ENCODE measurements around the gene KCNE3.

Gene KCNE3

GRCh38 chr11:74462631-74463030 lies 4.7 kb downstream of the KCNE3 start:
- H3K27me3 ChIP-seq (ENCODE audit: insufficient read depth, low read length, poor library complexity, severe bottlenecking), result no peaks in the 10 kb centered on the region
- no peaks in the 10 kb centered on the region for H3K36me3 ChIP-seq (ENCODE audit: insufficient read depth, low read length)
- H2AFZ ChIP-seq (ENCODE audit: low read length), result no peak overlapping the region
- H3K4me2 ChIP-seq (ENCODE audit: low read depth, low read length, poor library complexity, severe bottlenecking), result no peak overlapping the region
- H3K79me2 ChIP-seq (ENCODE audit: insufficient read depth, low read length), result no peaks in the 10 kb centered on the region
- no peak overlapping the region for H3K4me3 ChIP-seq (ENCODE audit: low read length, poor library complexity, severe bottlenecking)
- TF ChIP-seq EZH2phosphoT487 (IDR thresholded peaks at IDR 0.05; ENCODE audit: borderline replicate concordance) (no peak), CTCF (conservative IDR thresholded peaks at IDR 0.05; ENCODE audit: low read length) (no peak)
- no peaks in the 10 kb centered on the region for H3K9me2 ChIP-seq (replicated peaks; ENCODE audit: low read depth, low read length)
- no peak overlapping the region for H3K9ac ChIP-seq (ENCODE audit: low read depth, low read length, poor library complexity, severe bottlenecking)
- peaks cover 27% of the 10 kb centered on the region for H3K4me1 ChIP-seq (ENCODE audit: insufficient read depth, low read length, poor library complexity, severe bottlenecking)
- H3K9me3 ChIP-seq (ENCODE audit: insufficient read depth, low read depth, low read length), result no peaks in the 10 kb centered on the region
- H4K20me1 ChIP-seq (ENCODE audit: insufficient read depth, low read length, poor library complexity, severe bottlenecking), result no peaks in the 10 kb centered on the region
- no peaks in the 10 kb centered on the region for H3F3A ChIP-seq (ENCODE audit: low read depth)

- Histone ChIP-seq H3K36me3 (ENCODE audit: insufficient read depth, low read length) (no peaks in the 10 kb centered on the region), H3K4me3 (ENCODE audit: low read length, poor library complexity, severe bottlenecking) (no peak overlapping the region), H3K9me2 (replicated peaks; ENCODE audit: low read depth, low read length) (no peaks in the 10 kb centered on the region), H3K4me1 (ENCODE audit: insufficient read depth, low read length, poor library complexity, severe bottlenecking) (peaks cover 27% of the 10 kb centered on the region), H4K20me1 (ENCODE audit: insufficient read depth, low read length, poor library complexity, severe bottlenecking) (no peaks in the 10 kb centered on the region), H3K79me2 (ENCODE audit: insufficient read depth, low read length) (no peaks in the 10 kb centered on the region), H3F3A (ENCODE audit: low read depth) (no peaks in the 10 kb centered on the region), H3K4me2 (ENCODE audit: low read depth, low read length, poor library complexity, severe bottlenecking) (no peak overlapping the region), H2AFZ (ENCODE audit: low read length) (no peak overlapping the region), H3K9ac (ENCODE audit: low read depth, low read length, poor library complexity, severe bottlenecking) (no peak overlapping the region), H3K27me3 (ENCODE audit: insufficient read depth, low read length, poor library complexity, severe bottlenecking) (no peaks in the 10 kb centered on the region), H3K9me3 (ENCODE audit: insufficient read depth, low read depth, low read length) (no peaks in the 10 kb centered on the region)
- TF ChIP-seq EZH2phosphoT487 (IDR thresholded peaks at IDR 0.05; ENCODE audit: borderline replicate concordance) (no peak), CTCF (conservative IDR thresholded peaks at IDR 0.05; ENCODE audit: low read length) (no peak)
These were observed 5.3 kb downstream of the KCNE3 start for GRCh38 chr11:74462009-74462408.

- H3K4me2 ChIP-seq (ENCODE audit: low read depth, low read length, poor library complexity, severe bottlenecking), result peak overlapping the region; percentile 28
- H2AFZ ChIP-seq (ENCODE audit: low read length), result peak overlapping the region; percentile 82
- no peaks in the 10 kb centered on the region for H3K36me3 ChIP-seq (ENCODE audit: insufficient read depth, low read length)
- no peaks in the 10 kb centered on the region for H3K79me2 ChIP-seq (ENCODE audit: insufficient read depth, low read length)
- no peaks in the 10 kb centered on the region for H4K20me1 ChIP-seq (ENCODE audit: insufficient read depth, low read length, poor library complexity, severe bottlenecking)
- H3F3A ChIP-seq (ENCODE audit: low read depth), result no peaks in the 10 kb centered on the region
- H3K4me1 ChIP-seq (ENCODE audit: insufficient read depth, low read length, poor library complexity, severe bottlenecking), result peaks cover 27% of the 10 kb centered on the region
- peak overlapping the region; percentile 22 for H3K9ac ChIP-seq (ENCODE audit: low read depth, low read length, poor library complexity, severe bottlenecking)
- TF ChIP-seq EZH2phosphoT487 (IDR thresholded peaks at IDR 0.05; ENCODE audit: borderline replicate concordance) (no peak), CTCF (conservative IDR thresholded peaks at IDR 0.05; ENCODE audit: low read length) (no peak)
- peak overlapping the region; percentile 15 for H3K4me3 ChIP-seq (ENCODE audit: low read length, poor library complexity, severe bottlenecking)
- no peaks in the 10 kb centered on the region for H3K9me3 ChIP-seq (ENCODE audit: insufficient read depth, low read depth, low read length)
- H3K27me3 ChIP-seq (ENCODE audit: insufficient read depth, low read length, poor library complexity, severe bottlenecking), result no peaks in the 10 kb centered on the region
- no peaks in the 10 kb centered on the region for H3K9me2 ChIP-seq (replicated peaks; ENCODE audit: low read depth, low read length)
These were observed 6.7 kb downstream of the KCNE3 start for GRCh38 chr11:74460481-74461154.
